ELF-1 (cell line): ENCODE data around the gene SPATA46.
"Not testable (repeated sequence)": the region's sequence is repeated elsewhere in the genome, so short reads cannot be mapped to it uniquely, and the experiment has no call there.

ENCODE experiments used
- DNase-seq: peaks from one replicate; pipeline ENCODE4 v3.0.0-alpha.2; 2016; ENCODE audit warnings: low read depth, low spot score

The SPATA46 gene, protein sequence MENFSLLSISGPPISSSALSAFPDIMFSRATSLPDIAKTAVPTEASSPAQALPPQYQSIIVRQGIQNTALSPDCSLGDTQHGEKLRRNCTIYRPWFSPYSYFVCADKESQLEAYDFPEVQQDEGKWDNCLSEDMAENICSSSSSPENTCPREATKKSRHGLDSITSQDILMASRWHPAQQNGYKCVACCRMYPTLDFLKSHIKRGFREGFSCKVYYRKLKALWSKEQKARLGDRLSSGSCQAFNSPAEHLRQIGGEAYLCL

DNA sequence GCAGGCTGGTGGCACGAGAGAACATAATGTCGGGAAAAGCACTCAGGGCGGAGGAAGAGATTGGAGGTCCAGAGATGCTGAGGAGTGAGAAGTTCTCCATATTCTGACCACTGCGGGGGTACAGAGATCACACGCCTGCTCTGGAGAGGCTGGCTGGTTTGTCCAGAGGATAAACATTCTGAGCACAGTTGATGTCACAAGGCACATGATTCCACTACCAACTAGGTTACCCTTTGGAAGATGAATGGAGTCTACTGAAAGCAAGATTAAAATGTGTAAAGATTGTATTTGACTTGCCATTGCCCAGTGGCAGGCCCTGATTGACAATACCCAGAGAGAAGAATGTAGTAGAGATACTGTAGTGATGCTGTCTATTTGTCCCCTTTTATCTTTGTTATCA, at the start of gene SPATA46:
Gene SPATA46, minus strand, starts transcription at position 164 of the 400 bp plus-strand sequence. Its CDS starts 64 bp downstream, at position 100.
- DNase-seq: no peak

DNA sequence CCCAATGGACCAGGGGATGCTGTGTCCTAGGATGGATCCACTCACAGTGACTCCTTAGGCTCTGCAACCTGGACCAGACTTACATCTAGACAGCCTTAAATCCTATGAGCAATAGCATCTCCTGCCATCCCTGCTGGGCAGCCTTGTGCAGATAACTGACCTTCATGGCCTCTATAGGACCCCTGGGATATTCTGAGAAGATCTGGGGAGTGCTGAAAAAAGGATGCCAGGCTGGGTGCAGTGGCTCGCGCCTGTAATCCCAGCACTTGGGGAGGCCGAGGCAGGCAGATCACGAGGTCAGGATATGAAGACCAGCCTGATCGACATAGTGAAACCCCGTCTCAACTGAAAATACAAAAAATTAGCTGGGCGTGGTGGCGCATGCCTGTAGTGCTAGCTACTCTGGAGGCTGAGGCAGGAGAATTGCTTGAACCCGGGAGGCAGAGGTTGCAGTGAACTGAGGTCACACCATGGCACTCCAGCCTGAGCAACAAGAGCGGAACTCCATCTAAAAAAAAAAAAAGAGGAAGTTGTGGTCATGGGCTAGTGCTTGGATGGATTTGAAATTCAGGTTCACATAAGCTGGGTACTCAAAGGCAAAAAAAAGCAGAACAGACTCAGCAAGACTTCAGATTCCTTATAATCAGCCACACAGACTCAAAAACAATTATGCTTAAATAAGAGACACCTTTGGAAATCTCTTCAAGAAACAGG, 46.2 kb upstream of the SPATA46 start:
- DNase-seq: no peak

DNA sequence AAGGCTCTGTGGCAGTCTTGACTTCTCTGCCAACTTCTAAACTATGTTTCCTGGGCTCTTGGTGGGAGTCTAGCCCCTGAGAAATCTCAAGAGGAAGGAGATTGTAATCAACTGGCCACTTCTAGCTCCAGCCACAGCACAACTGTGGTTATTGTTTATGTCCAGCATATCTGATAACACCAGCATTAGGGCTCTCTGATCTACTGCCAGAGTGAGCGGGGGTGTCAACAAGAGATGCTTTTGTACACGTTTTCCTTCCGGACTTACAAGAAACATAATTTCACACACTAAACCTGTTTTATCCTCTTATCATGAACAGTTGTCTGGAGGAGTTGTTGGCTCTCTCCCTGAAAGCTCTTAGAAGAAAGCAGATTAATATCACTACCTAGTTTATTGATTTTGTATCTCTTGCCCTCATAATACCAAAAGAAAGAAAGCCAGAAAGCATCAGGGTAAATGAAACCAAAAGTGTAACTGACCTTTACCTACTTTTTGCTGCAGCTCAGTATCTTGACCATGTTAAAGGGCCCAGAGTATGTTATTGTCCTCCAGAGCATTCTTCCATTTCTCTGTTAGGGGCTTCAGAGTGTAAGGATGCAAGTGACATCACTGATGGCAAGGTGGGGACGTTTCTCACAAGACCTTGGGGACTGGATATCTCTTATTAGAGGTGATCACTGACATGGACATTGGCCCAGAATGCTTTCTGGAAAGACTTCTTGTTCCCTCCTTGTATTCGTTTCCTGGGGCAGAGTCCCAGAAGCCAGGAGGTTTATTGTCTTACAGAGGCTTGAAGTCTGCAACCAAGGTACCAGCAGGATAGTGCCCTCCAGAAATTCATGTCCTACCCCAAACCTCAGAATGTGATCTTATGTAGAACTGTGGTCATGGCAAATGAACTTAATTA, 44.9 kb upstream of the SPATA46 start:
- DNase-seq: no peak

DNA sequence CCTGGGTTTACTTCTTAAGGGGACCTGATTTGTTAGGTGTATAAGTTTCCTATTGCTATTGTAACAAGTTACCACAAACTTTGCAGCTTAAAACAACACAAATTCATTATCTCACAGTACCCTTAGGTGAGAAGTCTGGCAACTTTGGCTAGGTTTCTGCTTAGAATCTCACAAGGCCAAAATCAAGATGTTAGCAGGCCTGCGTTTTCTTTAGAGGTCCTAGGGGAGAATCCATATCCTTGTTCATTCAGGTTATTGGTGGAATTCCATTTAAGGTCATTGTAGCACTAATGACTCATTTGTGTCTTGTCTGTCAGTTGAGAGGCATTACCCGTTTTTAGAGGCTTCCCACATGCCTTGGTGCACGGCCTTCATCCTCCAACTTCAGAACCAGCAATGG, 43.5 kb upstream of the SPATA46 start:
- no peak for DNase-seq

DNA sequence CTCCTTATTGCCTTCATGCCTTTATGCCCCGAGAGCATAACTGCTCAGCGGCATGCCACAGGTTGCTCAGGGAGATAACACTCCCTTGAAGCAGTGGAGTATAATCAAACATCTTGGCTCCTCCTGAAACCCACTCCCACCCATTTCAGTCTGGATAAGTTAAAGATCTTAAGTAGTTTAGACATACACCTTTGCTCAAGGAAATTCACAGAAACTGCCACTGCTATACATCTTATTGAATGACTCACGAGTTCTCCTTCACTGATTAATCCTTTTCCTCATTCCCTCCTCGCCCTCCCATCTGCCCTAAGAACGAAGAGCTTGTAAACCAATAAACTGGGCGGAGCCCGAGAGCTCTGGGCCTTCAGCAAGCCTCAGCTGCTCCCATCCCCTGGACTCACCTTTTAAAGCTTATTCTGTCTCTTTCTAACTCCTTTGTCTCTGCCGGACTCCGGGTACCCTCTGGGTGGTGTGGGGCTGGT, 42.8 kb upstream of the SPATA46 start:
- DNase-seq: not testable (repeated sequence)

DNA sequence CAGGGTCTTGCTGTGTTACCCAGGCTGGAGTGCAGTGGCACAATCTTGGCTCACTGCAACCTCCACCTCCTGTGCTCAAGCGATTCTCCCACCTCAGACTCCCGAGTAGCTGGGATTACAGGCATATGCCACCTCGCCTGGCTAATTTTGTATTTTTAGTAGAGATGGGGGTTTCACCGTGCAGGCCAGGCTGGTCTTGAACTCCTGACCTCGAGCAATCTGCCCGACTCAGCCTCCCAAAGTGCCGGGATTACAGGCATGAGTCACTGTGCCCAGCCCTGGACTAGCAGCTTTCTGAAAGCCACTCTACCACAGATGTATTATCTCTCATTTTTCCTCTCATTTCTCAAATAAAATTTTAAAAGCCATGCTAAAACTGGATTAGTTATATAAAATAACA, 41.9 kb upstream of the SPATA46 start:
- DNase-seq: not testable (repeated sequence)

DNA sequence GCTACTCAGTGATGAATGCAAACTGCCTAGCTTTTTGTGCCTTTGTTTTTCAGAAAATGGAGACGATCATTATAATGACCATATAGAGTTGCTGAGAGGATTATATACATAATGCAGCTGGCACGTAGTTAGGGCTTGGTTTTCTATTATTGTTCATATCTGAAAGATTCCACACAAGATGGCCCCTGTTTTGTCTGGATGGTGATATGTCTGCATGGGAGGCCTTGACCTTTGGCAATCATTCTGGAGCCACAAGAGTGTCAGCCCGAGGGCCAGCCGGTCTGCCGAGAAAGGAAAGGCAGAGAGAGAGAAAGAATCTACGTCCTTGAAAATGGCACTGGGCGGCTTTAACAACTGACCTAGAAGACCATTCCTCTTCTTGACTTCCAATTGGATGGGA, 41.0 kb upstream of the SPATA46 start:
- DNase-seq: no peak

DNA sequence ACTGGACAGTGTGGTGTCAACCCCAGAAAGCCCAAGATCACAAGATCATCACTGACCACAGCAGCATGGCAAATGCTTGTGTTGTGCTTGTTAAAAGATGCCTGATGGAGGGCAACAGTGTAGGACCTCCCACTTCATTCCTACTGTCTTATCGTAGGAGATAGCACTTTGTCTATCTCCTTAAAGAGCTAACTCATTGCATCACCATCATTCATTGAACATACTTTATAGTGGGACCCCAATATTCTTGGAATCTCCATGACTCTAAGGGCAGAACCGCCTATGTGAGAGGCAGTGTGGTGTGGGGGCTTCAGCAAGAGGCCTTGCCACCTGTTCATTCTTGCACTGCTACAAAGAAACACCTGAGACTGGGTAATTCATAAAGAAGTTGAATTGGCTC, 40.3 kb upstream of the SPATA46 start:
- no peak for DNase-seq

DNA sequence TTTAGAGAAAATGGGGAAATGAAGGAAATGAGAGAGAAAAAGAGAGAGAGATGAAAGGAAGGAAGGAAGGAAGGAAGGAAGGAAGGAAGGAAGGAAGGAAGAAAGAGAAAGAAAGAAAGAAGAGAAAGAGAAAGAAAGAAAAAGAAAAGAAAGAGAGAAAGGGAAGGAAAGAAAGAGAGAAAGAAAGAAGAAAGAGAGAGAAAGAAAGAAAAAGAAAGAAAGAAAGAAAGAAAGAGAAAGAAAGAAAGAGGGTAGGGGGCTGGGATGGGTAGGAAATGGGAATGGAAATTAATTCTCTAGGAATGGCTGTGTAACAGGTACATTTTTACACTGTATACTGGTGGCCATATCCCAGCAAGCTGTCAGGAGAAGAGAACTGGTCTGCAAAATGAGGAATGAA, 39.6 kb upstream of the SPATA46 start:
- DNase-seq: no peak

DNA sequence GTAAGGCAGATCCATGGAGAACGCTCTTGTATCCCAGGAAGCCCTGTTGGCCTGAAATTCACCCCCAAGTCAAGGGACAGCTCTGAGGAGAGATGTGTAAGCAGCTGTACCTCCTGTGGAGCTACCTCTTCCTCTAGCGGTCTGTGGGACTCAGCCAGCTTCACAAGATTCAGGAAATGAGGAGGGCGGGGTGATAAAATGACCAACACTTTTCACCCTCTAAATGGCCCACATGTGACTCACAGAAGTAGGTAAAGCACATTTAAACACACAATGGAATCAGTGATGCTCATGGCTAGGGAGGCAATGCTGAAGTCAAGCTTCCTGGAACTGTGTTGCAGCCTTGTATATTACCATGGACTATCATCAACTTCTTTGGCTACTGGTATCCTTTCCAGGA, 35.3 kb upstream of the SPATA46 start, which contains the start of gene SH2D1B:
Gene SH2D1B, minus strand, starts transcription at position 135 of the 400 bp plus-strand sequence. Its CDS starts 120 bp downstream, at position 15.
- DNase-seq: no peak

DNA sequence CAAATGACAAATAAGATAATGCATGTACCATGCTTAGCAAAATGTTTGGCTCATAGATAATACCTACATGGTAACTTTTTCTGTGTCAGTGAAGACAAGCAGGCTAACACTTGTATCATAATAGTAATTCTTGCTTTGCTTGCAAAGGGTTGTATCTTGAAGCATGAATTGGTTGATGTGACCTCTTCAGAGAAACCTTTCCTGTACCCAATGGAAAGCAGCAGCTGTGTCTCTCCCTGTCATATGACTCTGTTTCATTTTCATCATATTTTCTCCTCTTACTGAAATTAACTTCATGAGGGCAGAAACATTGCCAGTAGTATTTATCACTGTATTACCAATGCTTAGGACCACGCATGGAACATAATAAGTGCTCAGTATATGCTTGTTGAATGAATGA, 30.9 kb upstream of the SPATA46 start:
- DNase-seq: no peak

DNA sequence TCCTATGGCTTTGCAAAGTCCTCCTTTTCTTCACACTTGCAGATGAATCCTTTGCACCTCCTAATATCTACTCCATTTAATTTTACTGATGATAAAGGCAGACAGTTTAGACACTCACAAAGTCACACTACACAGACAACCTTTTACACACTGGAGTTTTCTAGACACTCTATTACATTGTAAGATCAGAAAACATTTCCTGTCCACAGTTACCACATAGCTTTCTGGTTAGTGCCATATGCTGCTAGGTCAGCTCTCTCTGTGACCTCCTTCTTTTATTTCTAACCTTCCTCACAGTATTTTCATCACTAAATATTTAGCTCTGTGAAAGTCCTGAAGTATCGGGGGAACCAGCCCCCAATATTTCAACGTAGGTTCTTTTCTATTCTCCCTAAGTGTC, 30.2 kb upstream of the SPATA46 start:
- DNase-seq: no peak

DNA sequence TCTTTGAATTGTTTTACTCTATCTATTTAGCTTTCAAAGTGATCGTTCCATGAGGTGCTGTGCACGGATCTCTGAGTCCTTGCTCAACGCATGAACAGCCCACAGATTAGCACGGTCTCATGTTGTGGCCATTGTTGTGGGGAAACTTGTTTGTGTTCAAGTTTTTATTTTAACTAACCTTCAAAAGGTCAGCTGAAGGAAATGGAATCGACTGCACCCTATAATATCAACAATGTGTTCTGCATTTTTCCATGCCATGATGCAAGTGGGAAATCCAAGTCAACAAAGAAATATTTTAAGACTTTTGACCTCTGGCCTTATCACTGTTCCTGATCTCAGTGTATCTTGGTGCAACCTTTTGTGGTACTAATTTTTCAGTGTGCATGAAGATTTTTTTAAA, 29.1 kb upstream of the SPATA46 start:
- DNase-seq: no peak

DNA sequence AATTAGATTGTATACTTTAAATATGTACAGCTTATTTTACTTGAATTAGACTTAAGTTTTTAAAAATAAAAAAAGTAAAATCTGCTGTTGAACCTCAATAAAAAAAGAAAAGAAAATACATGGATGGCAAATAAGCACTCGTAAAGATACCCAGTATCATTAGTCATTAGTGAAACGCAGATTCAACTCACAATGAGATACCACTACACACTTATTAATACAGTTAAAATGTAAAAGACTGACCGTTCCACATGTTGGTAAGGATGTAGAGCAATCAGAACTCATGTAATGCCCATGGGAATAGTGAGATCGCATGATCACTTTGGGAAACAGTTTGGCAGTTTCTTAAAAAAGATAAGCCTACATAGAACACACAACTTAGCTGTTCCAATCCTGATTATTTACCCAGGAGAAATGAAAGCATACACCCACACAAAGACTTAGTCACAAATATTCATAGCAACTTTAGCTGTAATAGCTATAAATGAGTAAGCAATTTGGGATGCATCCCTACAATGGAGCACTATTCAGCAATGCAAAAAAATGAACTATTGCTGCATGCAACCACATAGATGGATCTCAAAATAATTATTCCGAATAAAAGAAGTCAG, 28.0 kb upstream of the SPATA46 start:
- no peak for DNase-seq

DNA sequence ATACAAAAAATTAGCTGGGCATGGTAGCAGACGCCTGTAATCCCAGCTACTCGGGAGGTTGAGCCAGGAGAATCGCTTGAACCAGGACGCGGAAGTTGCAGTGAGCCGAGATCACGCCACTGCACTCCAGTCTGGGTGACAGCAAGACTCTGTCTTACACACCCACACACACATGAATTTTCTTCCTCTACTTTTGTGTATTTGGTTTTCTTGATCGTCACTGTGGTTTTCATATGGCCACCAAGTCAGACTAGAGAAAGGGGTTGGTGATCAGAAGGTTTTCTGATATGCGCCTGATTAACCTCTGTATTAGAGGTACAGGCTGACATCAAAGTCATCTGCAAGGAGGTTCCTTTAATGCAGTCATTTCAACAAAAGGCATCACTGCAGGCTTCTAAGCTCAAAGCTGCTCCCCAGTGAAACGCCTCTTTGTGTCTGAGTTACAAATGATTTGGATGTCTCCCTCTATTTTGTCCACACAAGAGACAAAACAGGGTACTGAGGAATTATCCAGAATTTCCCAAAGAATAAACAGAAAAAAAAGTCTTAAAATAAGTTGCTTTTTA, 24.2 kb upstream of the SPATA46 start:
- DNase-seq: no peak

DNA sequence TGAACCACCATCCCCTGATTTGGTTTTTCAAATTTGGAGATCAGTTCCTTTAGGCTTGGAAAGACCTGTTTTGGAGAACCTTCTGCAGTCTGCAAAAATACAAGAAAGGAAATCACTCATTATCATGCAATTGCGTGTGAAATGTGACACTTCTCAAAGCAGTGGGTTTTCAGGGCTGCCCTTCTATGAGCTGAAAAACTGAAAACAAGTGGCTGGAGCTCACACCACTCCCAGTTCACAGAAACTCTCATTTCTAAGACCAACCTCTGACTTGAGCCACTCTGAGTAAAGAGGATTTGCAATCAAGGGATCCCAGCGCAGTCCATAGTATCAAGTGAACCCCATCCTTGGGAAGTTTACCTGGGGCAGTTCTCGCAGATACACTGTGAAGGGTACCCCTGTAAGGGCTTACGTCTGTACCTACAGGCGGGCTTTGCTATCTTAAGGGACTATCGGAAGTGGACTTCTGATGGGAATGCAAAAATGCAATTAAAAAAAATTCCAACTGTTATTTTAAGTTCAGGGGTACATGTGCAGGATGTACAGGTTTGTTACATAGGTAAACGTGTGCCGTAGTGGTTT, 22.4 kb upstream of the SPATA46 start:
- DNase-seq: no peak

DNA sequence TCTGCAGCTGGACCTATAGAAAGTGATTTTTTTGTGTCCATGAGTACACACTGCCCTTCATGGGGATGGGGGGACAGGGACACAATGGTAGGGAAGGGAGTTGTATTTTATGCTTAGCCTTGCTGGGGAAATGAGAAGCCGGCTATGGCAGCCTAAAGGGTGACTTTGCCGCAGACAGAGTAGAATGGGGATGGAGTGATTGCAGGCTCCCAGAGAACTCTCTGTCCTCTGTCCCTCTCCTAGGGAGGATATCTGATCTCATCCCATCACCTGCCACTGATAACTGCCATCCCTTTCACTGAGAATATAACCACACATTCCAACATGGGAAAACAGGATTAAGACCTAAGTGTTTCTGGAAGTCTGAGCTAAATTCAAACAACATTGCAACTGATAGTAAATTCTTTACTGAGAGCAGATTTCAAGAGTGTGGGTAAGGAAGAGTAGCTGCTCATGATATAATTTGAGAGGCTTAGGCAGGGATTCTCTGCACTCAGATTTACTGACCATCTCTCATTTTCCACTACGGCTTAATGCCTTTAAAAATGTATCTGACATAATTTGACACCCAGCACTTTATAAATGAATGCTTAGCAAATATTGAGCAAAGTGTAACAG, 21.4 kb upstream of the SPATA46 start:
- no peak for DNase-seq

DNA sequence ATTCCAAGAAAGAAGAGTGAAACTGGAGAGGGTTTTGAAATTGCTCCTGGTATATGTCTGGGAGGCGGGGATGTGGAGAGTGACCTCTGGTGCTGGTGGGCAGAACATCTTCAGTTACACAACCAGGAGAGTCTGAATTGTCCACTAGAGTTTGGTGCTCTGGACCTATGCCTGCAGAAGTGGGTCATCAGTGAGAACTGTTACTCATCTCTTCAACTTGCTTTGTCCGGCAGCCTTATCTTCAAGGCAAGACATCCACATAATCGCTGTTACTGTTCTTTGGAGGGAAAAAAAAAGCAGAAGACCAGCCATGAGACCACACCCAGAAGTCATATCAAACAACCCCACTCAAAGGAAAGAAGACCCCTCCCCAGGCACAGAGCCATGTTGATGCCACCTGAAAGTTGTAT, 20.4 kb upstream of the SPATA46 start:
- no peak for DNase-seq

DNA sequence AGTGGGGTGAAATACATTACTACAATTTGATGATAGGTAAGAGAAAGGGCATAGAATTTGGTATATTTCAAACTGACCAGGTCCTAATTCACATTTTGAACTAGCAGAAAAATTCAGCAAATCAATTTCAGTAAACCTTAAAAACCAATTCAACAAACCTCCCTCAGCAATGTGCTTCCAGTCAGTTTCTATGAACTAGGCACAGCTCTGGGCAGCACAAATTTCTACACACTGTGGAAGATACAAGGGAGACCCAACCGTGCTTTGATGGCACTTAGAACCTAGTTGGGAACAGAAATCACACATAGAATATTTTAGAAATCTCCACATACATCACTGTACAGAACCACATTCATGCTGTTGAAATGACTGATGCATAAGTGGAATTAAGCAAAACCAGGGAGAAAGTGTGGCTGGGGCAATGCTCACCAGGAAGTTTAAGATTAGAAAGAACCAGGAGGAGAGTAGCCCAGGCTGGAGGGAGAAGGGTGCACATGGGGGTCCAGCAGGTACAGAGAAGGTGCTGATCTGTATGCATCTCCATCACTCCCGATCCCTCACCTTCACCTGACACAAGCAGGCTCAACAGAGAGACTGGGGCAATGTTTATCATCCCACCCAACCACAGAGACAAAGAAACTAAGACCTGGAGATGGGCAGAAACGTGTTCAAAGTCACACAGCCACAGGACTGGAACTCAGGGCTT, 19.7 kb upstream of the SPATA46 start:
- no peak for DNase-seq
